ENCODE results near the gene SH3BP2. TPM values are rescaled to one million over a fixed set of nuclear protein-coding genes. Genes with fewer than 3 reads are reported as not detected.

SH3BP2 gene
- polyA plus RNA-seq, 3 donors, result 19.1 to 478 (median 26.9) TPM

DNA sequence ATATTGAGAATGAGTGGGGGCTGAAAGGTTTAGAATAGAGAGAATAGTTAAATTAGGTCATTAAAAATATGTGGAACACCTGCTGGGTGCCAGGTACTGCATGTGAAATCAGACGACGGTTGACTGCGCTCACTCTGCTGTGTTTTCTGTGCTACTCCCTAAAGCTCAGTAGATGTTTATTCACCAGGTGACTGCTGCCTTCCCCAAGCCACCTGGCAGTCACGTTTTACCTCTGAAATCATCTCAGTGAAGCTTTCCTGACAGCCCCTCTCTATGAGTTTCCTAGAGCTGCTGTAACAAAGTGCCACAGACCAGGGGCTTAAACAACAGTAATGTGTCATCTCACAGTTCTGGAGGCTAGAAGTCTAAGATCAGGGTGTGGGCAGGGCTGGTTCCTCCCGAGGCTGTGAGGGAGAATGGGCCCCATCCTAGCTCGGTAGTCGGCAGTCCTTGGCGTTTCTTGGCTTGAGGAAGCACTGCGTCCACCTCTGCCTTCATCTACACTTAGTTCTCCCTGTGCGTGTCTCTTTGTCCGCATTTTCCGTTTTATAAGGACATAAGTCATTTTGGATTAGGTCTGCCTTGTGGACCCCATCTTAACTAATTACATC is 76.1 kb downstream of the SH3BP2 start:
- TF ChIP-seq, protein P1, sequence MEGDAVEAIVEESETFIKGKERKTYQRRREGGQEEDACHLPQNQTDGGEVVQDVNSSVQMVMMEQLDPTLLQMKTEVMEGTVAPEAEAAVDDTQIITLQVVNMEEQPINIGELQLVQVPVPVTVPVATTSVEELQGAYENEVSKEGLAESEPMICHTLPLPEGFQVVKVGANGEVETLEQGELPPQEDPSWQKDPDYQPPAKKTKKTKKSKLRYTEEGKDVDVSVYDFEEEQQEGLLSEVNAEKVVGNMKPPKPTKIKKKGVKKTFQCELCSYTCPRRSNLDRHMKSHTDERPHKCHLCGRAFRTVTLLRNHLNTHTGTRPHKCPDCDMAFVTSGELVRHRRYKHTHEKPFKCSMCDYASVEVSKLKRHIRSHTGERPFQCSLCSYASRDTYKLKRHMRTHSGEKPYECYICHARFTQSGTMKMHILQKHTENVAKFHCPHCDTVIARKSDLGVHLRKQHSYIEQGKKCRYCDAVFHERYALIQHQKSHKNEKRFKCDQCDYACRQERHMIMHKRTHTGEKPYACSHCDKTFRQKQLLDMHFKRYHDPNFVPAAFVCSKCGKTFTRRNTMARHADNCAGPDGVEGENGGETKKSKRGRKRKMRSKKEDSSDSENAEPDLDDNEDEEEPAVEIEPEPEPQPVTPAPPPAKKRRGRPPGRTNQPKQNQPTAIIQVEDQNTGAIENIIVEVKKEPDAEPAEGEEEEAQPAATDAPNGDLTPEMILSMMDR (IDR thresholded peaks at IDR 0.05), result no peak
- 86% methylated on average over 12 of the region's 12 CpGs for whole genome bisulfite sequencing (ENCODE audit: insufficient coverage)
- Mint-ChIP-seq H3K27me3 (ENCODE audit: low read depth in 3 of 3) (no peaks in the 10 kb centered on the region), H3K36me3 (peaks cover 17 to 34% of the 10 kb centered on the region in 2 donors), H3K27ac (peak overlapping the region in 3 of 7 donors; percentile 9 to 79 (median 50)), H3K4me1 (peaks cover 48% of the 10 kb centered on the region), H3K4me3 (no peak overlapping the region), H3K9me3 (no peaks in the 10 kb centered on the region)
- intact Hi-C loops (cut with micrococcal nuclease), result no loop called here
- no peak overlapping the region for H3K9ac ChIP-seq (ENCODE audit: insufficient read depth, low read length, poor library complexity, severe bottlenecking)
- peaks cover 11 to 17% of the 10 kb centered on the region in 2 donors for H3K4me1 ChIP-seq (ENCODE audit: control insufficient read depth in 1 of 2, insufficient read depth in 2 of 2, low read length in 2 of 2)
- no peak overlapping the region for H3K4me2 ChIP-seq (replicated peaks; ENCODE audit: extremely low read depth, low read length, poor library complexity, severe bottlenecking)
- H3K36me3 ChIP-seq (replicated peaks in 1 of 2; ENCODE audit: control insufficient read depth in 1 of 2, insufficient read depth in 2 of 2, low read length in 2 of 2), result peaks cover 0 to 14% of the 10 kb centered on the region in 2 donors
- H4K20me1 ChIP-seq (ENCODE audit: insufficient read depth, low read length), result peaks cover 99% of the 10 kb centered on the region
- H3K9me3 ChIP-seq (replicated peaks in 1 of 2; ENCODE audit: control insufficient read depth in 1 of 2, insufficient read depth in 1 of 2, low read length in 2 of 2), result no peaks in the 10 kb centered on the region
- no peak for DNase-seq
- no peaks in the 10 kb centered on the region for H3K27me3 ChIP-seq (ENCODE audit: control insufficient read depth in 2 of 2, insufficient read depth in 2 of 2, low read length in 2 of 2)
- no peak overlapping the region for H3K4me3 ChIP-seq (replicated peaks in 1 of 3; ENCODE audit: low read depth in 2 of 3, low read length in 3 of 3)
- no peak overlapping the region for H2AFZ ChIP-seq (ENCODE audit: insufficient read depth, low read depth, low read length, poor library complexity, severe bottlenecking)
- peaks cover 99% of the 10 kb centered on the region for H3K79me2 ChIP-seq (ENCODE audit: insufficient read depth, low read length)
- H3K27ac ChIP-seq (ENCODE audit: low read depth in 1 of 2, low read length in 2 of 2), result no peak overlapping the region

DNA sequence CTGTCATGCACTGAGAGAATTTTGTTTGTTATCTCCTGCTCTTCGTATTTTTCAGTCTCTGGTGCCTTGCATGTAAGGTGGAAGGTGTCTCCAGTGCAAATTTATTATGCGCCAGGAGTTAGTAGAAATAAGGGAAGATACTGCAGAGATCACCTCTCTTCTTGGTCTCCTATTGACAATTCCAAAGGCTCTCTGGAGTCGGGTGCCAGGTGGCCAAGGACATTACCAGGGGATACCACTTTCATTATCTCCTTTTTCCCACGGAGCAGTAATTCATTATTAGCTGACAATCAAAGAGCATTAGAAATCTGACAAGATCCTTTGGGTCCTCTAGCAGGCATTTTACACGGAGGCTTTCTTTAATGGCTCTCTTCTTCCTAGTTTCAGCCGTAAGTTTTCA is 76.8 kb downstream of the SH3BP2 start:
- Mint-ChIP-seq H3K36me3 (peaks cover 17 to 33% of the 10 kb centered on the region in 2 donors), H3K27ac (no peak overlapping the region), H3K4me3 (no peak overlapping the region), H3K9me3 (no peaks in the 10 kb centered on the region), H3K4me1 (peaks cover 48% of the 10 kb centered on the region), H3K27me3 (ENCODE audit: low read depth in 3 of 3) (peaks cover 0 to 1% (median 0%) of the 10 kb centered on the region in 3 donors)
- H3K27me3 ChIP-seq (ENCODE audit: control insufficient read depth in 2 of 2, insufficient read depth in 2 of 2, low read length in 2 of 2), result no peaks in the 10 kb centered on the region
- H2AFZ ChIP-seq (ENCODE audit: insufficient read depth, low read depth, low read length, poor library complexity, severe bottlenecking), result no peak overlapping the region
- no peak overlapping the region for H3K9ac ChIP-seq (ENCODE audit: insufficient read depth, low read length, poor library complexity, severe bottlenecking)
- no peak overlapping the region for H3K4me2 ChIP-seq (replicated peaks; ENCODE audit: extremely low read depth, low read length, poor library complexity, severe bottlenecking)
- no peaks in the 10 kb centered on the region for H3K9me3 ChIP-seq (replicated peaks in 1 of 2; ENCODE audit: control insufficient read depth in 1 of 2, insufficient read depth in 1 of 2, low read length in 2 of 2)
- H3K27ac ChIP-seq (ENCODE audit: low read depth in 1 of 2, low read length in 2 of 2), result no peak overlapping the region
- no peak overlapping the region for H3K4me3 ChIP-seq (replicated peaks in 1 of 3; ENCODE audit: low read depth in 2 of 3, low read length in 3 of 3)
- no peak for DNase-seq
- peaks cover 0 to 14% of the 10 kb centered on the region in 2 donors for H3K36me3 ChIP-seq (replicated peaks in 1 of 2; ENCODE audit: control insufficient read depth in 1 of 2, insufficient read depth in 2 of 2, low read length in 2 of 2)
- TF ChIP-seq, protein P1 (IDR thresholded peaks at IDR 0.05), result no peak
- peaks cover 99% of the 10 kb centered on the region for H3K79me2 ChIP-seq (ENCODE audit: insufficient read depth, low read length)
- WGBS (ENCODE audit: insufficient coverage), result 95% methylated on average over 3 of the region's 6 CpGs
- H3K4me1 ChIP-seq (ENCODE audit: control insufficient read depth in 1 of 2, insufficient read depth in 2 of 2, low read length in 2 of 2), result peaks cover 11 to 17% of the 10 kb centered on the region in 2 donors
- peaks cover 99% of the 10 kb centered on the region for H4K20me1 ChIP-seq (ENCODE audit: insufficient read depth, low read length)
- intact Hi-C loops (cut with micrococcal nuclease), result no loop called here
